ENCODE data around the gene SMG1. TPM values are rescaled to one million over a fixed set of nuclear protein-coding genes. Genes with fewer than 3 reads are reported as not detected.

The SMG1 gene
- total and polyA plus RNA-seq, 8 donors = 60.0 to 78.6 (median 71.4) TPM

DNA sequence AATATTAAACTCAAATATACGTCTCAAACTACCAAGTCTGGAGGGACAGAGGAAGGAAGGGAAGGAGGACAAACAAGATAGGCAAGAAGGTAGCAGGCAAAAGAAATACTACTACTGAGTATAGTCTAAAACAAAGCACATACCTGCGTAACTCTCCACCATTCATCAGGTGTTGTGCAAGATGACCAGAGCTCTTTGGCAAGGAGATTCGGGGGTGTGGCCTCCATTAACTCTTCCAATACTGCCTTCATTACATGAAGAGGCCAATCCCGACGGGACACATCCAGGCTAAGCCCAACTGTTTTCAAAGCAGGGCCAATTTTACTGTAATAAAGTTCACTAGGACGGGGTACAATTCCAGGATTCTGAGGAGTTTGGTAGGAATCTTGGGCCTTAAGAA, 86.7 kb downstream of the SMG1 start:
- Histone ChIP-seq H3K27ac (peak overlapping the region in 1 of 2 donors; percentile 33), H3K27me3 (no peaks in the 10 kb centered on the region), H3K4me1 (peaks cover 0 to 6% of the 10 kb centered on the region in 2 donors), H3K4me3 (no peak overlapping the region), H3K9me3 (no peaks in the 10 kb centered on the region), H3K36me3 (peaks cover 0 to 96% of the 10 kb centered on the region in 2 donors)
- ATAC-seq = peak; percentile 95
- intact Hi-C loops (cut with DNase I) = no loop called here
- peak in 2 of 4 donors; percentile 1 to 47 for DNase-seq
- TF ChIP-seq, protein P1, sequence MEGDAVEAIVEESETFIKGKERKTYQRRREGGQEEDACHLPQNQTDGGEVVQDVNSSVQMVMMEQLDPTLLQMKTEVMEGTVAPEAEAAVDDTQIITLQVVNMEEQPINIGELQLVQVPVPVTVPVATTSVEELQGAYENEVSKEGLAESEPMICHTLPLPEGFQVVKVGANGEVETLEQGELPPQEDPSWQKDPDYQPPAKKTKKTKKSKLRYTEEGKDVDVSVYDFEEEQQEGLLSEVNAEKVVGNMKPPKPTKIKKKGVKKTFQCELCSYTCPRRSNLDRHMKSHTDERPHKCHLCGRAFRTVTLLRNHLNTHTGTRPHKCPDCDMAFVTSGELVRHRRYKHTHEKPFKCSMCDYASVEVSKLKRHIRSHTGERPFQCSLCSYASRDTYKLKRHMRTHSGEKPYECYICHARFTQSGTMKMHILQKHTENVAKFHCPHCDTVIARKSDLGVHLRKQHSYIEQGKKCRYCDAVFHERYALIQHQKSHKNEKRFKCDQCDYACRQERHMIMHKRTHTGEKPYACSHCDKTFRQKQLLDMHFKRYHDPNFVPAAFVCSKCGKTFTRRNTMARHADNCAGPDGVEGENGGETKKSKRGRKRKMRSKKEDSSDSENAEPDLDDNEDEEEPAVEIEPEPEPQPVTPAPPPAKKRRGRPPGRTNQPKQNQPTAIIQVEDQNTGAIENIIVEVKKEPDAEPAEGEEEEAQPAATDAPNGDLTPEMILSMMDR (IDR thresholded peaks at IDR 0.05) = no peak

DNA sequence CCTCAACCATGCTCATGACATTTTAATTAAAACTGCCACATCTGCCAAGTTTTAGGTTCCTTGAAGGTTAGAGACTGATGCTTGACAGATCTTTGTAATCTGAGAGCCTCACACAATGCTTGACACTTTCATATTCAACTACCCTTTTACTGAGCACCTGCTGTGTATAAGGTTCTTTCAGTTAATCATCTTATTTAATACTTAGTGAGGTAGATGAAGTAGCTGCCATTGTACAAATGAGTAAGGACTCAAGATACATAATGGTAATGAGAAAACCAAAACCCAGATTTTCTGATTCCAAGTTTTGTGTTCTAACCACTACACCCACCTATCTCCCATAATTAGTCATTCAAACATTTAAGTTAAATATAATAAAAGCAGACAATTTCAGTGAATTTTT, 89.5 kb downstream of the SMG1 start:
- Histone ChIP-seq H3K9me3 (no peaks in the 10 kb centered on the region), H3K27ac (no peak overlapping the region)

DNA sequence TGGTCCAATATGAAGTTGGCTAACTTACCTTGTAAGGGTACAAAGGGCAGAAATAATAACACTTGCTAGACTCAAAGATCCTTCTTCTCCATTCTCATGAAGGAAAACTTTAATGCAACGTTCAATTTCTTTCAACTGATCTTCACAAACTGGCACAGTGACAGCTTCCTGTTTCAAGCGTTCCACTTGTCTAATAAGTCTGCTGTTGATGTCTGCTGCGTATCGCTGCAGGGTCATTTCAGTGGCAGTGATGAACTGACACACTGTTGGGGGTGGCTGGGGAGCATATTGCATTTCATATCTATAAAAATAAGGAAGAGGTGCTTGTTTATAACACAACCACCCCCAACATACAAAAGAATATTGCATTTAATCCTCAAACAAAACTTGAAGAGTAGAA, 91.3 kb downstream of the SMG1 start:
- DNase-seq (peak in 1 of 4 donors; percentile 1), ATAC-seq (no peak)
- H3K27me3 ChIP-seq = no peaks in the 10 kb centered on the region
- H3K4me3 ChIP-seq = no peak overlapping the region
- peaks cover 4 to 100% of the 10 kb centered on the region in 2 donors for H3K36me3 ChIP-seq
- intact Hi-C loops (cut with DNase I) = no loop called here
- H3K27ac ChIP-seq = no peak overlapping the region
- no peaks in the 10 kb centered on the region for H3K9me3 ChIP-seq
- H3K4me1 ChIP-seq = peaks cover 0 to 6% of the 10 kb centered on the region in 2 donors
- TF ChIP-seq, protein P1 (IDR thresholded peaks at IDR 0.05) = no peak

More for the DNA sequence above, 89.5 kb downstream of the SMG1 start:
- peaks cover 0 to 6% of the 10 kb centered on the region in 2 donors for H3K4me1 ChIP-seq
- no peaks in the 10 kb centered on the region for H3K27me3 ChIP-seq
- TF ChIP-seq, protein P1 (IDR thresholded peaks at IDR 0.05) = no peak
- DNase-seq = no peak
- H3K36me3 ChIP-seq = peaks cover 4 to 99% of the 10 kb centered on the region in 2 donors
- no peak for ATAC-seq
- intact Hi-C loops (cut with DNase I) = no loop called here
- no peak overlapping the region for H3K4me3 ChIP-seq

DNA sequence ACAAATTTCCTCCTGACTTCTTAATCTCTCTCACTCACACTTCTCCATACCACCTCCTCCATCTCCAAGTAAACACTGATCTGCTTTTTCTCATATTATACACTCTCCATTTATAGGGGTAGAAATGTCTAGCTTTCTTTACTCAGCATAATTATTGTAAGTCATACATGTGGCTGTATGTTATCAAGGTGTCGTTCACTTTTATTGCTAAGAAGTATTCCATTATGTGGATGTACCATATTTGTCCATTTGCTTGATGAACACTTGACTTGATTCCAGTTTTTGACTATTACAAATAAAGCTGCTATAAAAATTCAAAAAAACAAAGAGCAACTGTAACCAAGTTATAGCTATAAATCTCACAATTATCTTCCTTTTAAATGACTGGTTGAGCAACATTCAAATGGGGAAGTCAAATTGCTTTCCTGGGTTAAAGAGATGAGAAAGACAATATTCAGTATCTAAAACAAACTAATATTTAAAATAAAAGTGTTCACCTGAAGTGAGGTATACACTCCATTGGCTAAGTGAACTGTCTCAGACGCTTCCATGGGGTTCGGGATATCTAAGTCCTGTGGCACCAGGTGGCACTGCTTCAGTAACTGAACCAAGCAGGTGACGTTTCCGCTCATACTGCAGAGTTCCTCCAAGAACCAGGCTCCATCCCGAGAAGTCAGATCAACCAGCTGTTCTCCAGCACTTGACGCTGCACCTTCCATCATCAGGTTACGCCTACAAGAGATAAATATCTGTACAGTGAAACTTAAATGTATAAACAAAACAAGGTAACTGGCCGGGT, 92.3 kb downstream of the SMG1 start:
- no peak for DNase-seq
- no peaks in the 10 kb centered on the region for H3K9me3 ChIP-seq
- no peak overlapping the region for H3K27ac ChIP-seq
- H3K4me3 ChIP-seq = no peak overlapping the region
- intact Hi-C loops (cut with DNase I) = no loop called here
- ATAC-seq = no peak
- peaks cover 0 to 3% of the 10 kb centered on the region in 2 donors for H3K4me1 ChIP-seq
- H3K36me3 ChIP-seq = peaks cover 4 to 100% of the 10 kb centered on the region in 2 donors
- no peaks in the 10 kb centered on the region for H3K27me3 ChIP-seq
- TF ChIP-seq, protein P1 (IDR thresholded peaks at IDR 0.05) = no peak

DNA sequence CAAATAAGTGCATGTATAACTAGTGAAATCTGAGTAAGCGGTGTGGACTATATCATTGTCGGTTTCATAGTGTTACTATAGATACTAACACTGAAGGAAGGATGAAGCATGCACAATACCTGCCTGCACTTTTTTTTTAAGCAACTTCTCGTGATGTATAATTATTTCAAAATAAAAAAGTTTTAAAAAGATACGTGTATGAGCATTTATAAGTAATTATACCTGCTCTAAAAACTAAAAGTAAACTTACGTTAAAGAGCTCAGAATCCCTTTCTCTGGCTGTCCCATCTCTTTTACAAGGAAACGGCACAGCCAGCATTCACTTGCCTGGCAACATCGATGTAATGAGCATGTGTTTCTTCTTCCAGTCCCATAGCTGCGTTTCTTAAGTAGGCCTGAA, 93.6 kb downstream of the SMG1 start:
- Histone ChIP-seq H3K4me1 (no peaks in the 10 kb centered on the region), H3K4me3 (no peak overlapping the region), H3K9me3 (no peaks in the 10 kb centered on the region), H3K27me3 (no peaks in the 10 kb centered on the region), H3K27ac (no peak overlapping the region), H3K36me3 (peaks cover 4 to 100% of the 10 kb centered on the region in 2 donors)
- no peak for ATAC-seq
- TF ChIP-seq, protein P1 (IDR thresholded peaks at IDR 0.05) = no peak
- intact Hi-C loops (cut with DNase I) = no loop called here
- DNase-seq = no peak
